Endodermal cell (in vitro differentiated cells): Measurements from ENCODE around the gene DNAJA3. TPM values are rescaled to one million over a fixed set of nuclear protein-coding genes. Genes with fewer than 3 reads are reported as not detected.

Experiments used
- DNase-seq: peaks from one replicate; pipeline ENCODE4 v3.0.0-alpha.2; 2017
- H3K27ac ChIP-seq: 2 replicates; pipeline ENCODE4 v1.5.1; 2013; ENCODE audit warnings: mild to moderate bottlenecking, low read depth, low read length, moderate library complexity
- H3K27me3 ChIP-seq: 2 replicates; pipeline ENCODE4 v1.6.1; 2013; ENCODE audit warnings: mild to moderate bottlenecking, low read length, moderate library complexity; ENCODE audit not compliant: insufficient read depth, control insufficient read depth, poor library complexity, severe bottlenecking
- H3K36me3 ChIP-seq: 2 replicates; pipeline ENCODE4 v1.7.0; 2013; ENCODE audit warnings: mild to moderate bottlenecking, low read length, moderate library complexity; ENCODE audit not compliant: control insufficient read depth, insufficient read depth
- H3K4me1 ChIP-seq: one replicate; pipeline ENCODE4 v1.7.0; 2013; ENCODE audit warnings: low read length; ENCODE audit not compliant: control insufficient read depth, insufficient read depth
- H3K4me3 ChIP-seq: 2 replicates; pipeline ENCODE4 v1.5.1; 2013; ENCODE audit warnings: mild to moderate bottlenecking, low read length, moderate library complexity
- H3K9ac ChIP-seq: 2 replicates; pipeline ENCODE4 v1.6.1; 2013; ENCODE audit warnings: mild to moderate bottlenecking, low read length, moderate library complexity; ENCODE audit not compliant: poor library complexity, severe bottlenecking; ENCODE audit errors: extremely low read depth
- H3K9me3 ChIP-seq: 2 replicates; pipeline ENCODE4 v1.6.1; 2013; ENCODE audit warnings: mild to moderate bottlenecking, low read length, moderate library complexity; ENCODE audit not compliant: control insufficient read depth
- H3K27ac Mint-ChIP-seq: 2 replicates; pipeline ENCODE4 v1.8.0; 2020; ENCODE audit warnings: mixed read lengths
- H3K27me3 Mint-ChIP-seq: 2 replicates; pipeline ENCODE4 v1.8.0; 2021; ENCODE audit warnings: mild to moderate bottlenecking, mixed read lengths; ENCODE audit not compliant: insufficient read depth
- H3K36me3 Mint-ChIP-seq: 2 replicates; pipeline ENCODE4 v1.8.0; 2020; ENCODE audit warnings: low read depth, mixed read lengths
- H3K4me1 Mint-ChIP-seq: 2 replicates; pipeline ENCODE4 v1.8.0; 2020; ENCODE audit warnings: mixed read lengths
- H3K4me3 Mint-ChIP-seq: 2 replicates; pipeline ENCODE4 v1.8.0; 2020; ENCODE audit warnings: mild to moderate bottlenecking, moderate library complexity, mixed read lengths
- H3K9me3 Mint-ChIP-seq: 2 replicates; pipeline ENCODE4 v1.8.0; 2020; ENCODE audit warnings: mild to moderate bottlenecking, mixed read lengths
- WGBS, 2 experiments: methylation state at CpG; one replicate each; pipeline versions ENCODE4 v1.1.5 to v1.1.7; 2013; ENCODE audit warnings: missing lambda C conversion rate in 2 of 2, mixed read lengths in 1 of 2; ENCODE audit not compliant: insufficient coverage in 1 of 2, insufficient read length in 1 of 2; 5-methylcytosine and 5-hydroxymethylcytosine counted together
- total RNA-seq, 2 donors: library from RNA; stranded (reverse); fragmentation: NEBNext Ultra II Directional in 1 of 2; extraction: Animal tissue kit (Norgen Biotek cat#: 25700) in 1 of 2; gene quantifications; 2 replicates in 1 of 2; 3 replicates in 1 of 2; pipeline ENCODE4 v1.2.1, GENCODE V29; 2021
- TF ChIP-seq, protein P1 (sequence below): fragments of 200-600 bp; sonication (generic); conservative IDR thresholded peaks from 2 replicates; pipeline ENCODE4 v1.5.0; 2021; ENCODE audit warnings: antibody characterized with exemption, mild to moderate bottlenecking

Gene DNAJA3
- total RNA-seq, 2 donors from 2014 or later: 37.4 to 38.5 TPM

- no peaks in the 10 kb centered on the region for H3K4me1 Mint-ChIP-seq
- H3K27me3 Mint-ChIP-seq: no peaks in the 10 kb centered on the region
- no peak overlapping the region for H3K27ac Mint-ChIP-seq
- no peak overlapping the region for H3K4me3 Mint-ChIP-seq
- Histone ChIP-seq H3K9ac (no peak overlapping the region), H3K4me3 (no peak overlapping the region), H3K27ac (peak overlapping the region; percentile 73), H3K36me3 (peaks cover 6% of the 10 kb centered on the region), H3K27me3 (no peaks in the 10 kb centered on the region), H3K4me1 (no peaks in the 10 kb centered on the region), H3K9me3 (no peaks in the 10 kb centered on the region)
- DNase-seq: no peak
- peaks cover 2% of the 10 kb centered on the region for H3K36me3 Mint-ChIP-seq
- H3K9me3 Mint-ChIP-seq: no peaks in the 10 kb centered on the region
- TF ChIP-seq, protein P1, sequence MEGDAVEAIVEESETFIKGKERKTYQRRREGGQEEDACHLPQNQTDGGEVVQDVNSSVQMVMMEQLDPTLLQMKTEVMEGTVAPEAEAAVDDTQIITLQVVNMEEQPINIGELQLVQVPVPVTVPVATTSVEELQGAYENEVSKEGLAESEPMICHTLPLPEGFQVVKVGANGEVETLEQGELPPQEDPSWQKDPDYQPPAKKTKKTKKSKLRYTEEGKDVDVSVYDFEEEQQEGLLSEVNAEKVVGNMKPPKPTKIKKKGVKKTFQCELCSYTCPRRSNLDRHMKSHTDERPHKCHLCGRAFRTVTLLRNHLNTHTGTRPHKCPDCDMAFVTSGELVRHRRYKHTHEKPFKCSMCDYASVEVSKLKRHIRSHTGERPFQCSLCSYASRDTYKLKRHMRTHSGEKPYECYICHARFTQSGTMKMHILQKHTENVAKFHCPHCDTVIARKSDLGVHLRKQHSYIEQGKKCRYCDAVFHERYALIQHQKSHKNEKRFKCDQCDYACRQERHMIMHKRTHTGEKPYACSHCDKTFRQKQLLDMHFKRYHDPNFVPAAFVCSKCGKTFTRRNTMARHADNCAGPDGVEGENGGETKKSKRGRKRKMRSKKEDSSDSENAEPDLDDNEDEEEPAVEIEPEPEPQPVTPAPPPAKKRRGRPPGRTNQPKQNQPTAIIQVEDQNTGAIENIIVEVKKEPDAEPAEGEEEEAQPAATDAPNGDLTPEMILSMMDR: no peak
- 87 to 94% methylated on average over 8 to 16 of the region's 16 CpGs for WGBS, 2 experiments
Observed at GRCh38 chr16:4411684-4412083, 14.0 kb upstream of the DNAJA3 start.

DNA sequence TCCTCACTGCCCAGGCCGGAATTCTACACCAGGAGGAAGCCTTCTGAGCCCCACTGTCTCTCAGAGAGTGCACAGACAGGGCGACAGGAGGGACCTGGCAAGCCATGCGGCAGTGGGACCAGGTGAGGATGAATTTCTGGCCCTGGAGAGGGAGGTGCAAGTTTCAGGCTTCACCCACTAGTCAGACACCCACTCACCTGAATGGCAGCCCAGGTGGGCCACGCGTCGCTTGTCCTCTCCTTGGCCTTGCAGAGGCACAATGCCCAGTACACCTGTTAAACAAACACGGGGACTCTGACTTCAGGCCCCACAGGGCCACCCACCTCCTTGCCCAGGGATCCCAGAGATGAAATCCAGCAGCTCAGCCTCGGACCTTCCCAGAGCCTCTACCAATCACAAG lies 13.5 kb upstream of the DNAJA3 start:
- H3K27me3 Mint-ChIP-seq: no peaks in the 10 kb centered on the region
- 91 to 94% methylated on average over 3 to 8 of the region's 8 CpGs for WGBS, 2 experiments
- no peak overlapping the region for H3K9ac ChIP-seq
- peak overlapping the region; percentile 73 for H3K27ac ChIP-seq
- no peak for DNase-seq
- H3K36me3 Mint-ChIP-seq: peaks cover 2% of the 10 kb centered on the region
- no peaks in the 10 kb centered on the region for H3K4me1 ChIP-seq
- no peak overlapping the region for H3K4me3 ChIP-seq
- TF ChIP-seq, protein P1: no peak
- no peaks in the 10 kb centered on the region for H3K4me1 Mint-ChIP-seq
- no peaks in the 10 kb centered on the region for H3K27me3 ChIP-seq
- no peak overlapping the region for H3K27ac Mint-ChIP-seq
- H3K9me3 ChIP-seq: no peaks in the 10 kb centered on the region
- no peaks in the 10 kb centered on the region for H3K9me3 Mint-ChIP-seq
- H3K36me3 ChIP-seq: peaks cover 6% of the 10 kb centered on the region
- H3K4me3 Mint-ChIP-seq: no peak overlapping the region

- peaks cover 2% of the 10 kb centered on the region for H3K36me3 Mint-ChIP-seq
- no peak overlapping the region for H3K4me3 ChIP-seq
- no peaks in the 10 kb centered on the region for H3K9me3 Mint-ChIP-seq
- H3K4me3 Mint-ChIP-seq: no peak overlapping the region
- H3K36me3 ChIP-seq: peaks cover 6% of the 10 kb centered on the region
- no peak overlapping the region for H3K27ac Mint-ChIP-seq
- no peaks in the 10 kb centered on the region for H3K9me3 ChIP-seq
- no peak overlapping the region for H3K27ac ChIP-seq
- H3K4me1 ChIP-seq: no peaks in the 10 kb centered on the region
- H3K27me3 Mint-ChIP-seq: peaks cover 4% of the 10 kb centered on the region
- no peak overlapping the region for H3K9ac ChIP-seq
- DNase-seq: no peak
- H3K4me1 Mint-ChIP-seq: no peaks in the 10 kb centered on the region
- no peaks in the 10 kb centered on the region for H3K27me3 ChIP-seq
- TF ChIP-seq, protein P1: no peak
- 90 to 94% methylated on average over 2 to 4 of the region's 4 CpGs for WGBS, 2 experiments
Observed at GRCh38 chr16:4412854-4413253, 12.8 kb upstream of the DNAJA3 start.
